WTC11 (cell line): ENCODE measurements around the gene CIBAR2. TPM values are rescaled to one million over a fixed set of nuclear protein-coding genes. Genes with fewer than 3 reads are reported as not detected.

Experiments used
- ATAC-seq: fragments of 200-7000 bp; cut with Tn5 transposase; 2 replicates; pipeline ENCODE4 v1.10.0; 2021; ENCODE audit warnings: mild to moderate bottlenecking, moderate library complexity
- CTCF ChIA-PET: fragments of 300-600 bp; sonication (Branson Sonifier 250); formaldehyde crosslinking; loops from one replicate; lab custom pipeline; 2021; ENCODE audit warnings: antibody characterized with exemption; lab: Charles Lee
- POLR2A ChIA-PET: fragments of 350-600 bp; sonication (Branson Sonifier 250); formaldehyde crosslinking; loops from one replicate; lab custom pipeline; 2021; ENCODE audit warnings: antibody characterized with exemption; lab: Charles Lee
- DNase-seq: peaks from one replicate; pipeline ENCODE4 v3.0.0; 2021; ENCODE audit warnings: low spot score
- H3K27ac Mint-ChIP-seq: 2 replicates; pipeline ENCODE4 v1.8.0; 2021; ENCODE audit warnings: mixed read lengths
- H3K27me3 Mint-ChIP-seq: 2 replicates; pipeline ENCODE4 v1.8.0; 2021; ENCODE audit warnings: low read depth, mild to moderate bottlenecking, moderate library complexity, mixed read lengths
- H3K36me3 Mint-ChIP-seq: 2 replicates; pipeline ENCODE4 v1.8.0; 2021; ENCODE audit warnings: mixed read lengths
- H3K4me1 Mint-ChIP-seq: 2 replicates; pipeline ENCODE4 v1.8.0; 2022; ENCODE audit warnings: mixed read lengths
- H3K4me3 Mint-ChIP-seq: 2 replicates; pipeline ENCODE4 v1.8.0; 2021; ENCODE audit warnings: mild to moderate bottlenecking, moderate library complexity, mixed read lengths
- H3K9me3 Mint-ChIP-seq: 2 replicates; pipeline ENCODE4 v1.8.0; 2021; ENCODE audit warnings: mixed read lengths
- CBFB ChIP-seq: sonication (generic); formaldehyde crosslinking; IDR thresholded peaks from 2 replicates; pipeline ENCODE4 v1.8.1; 2022; ENCODE audit warnings: mild to moderate bottlenecking, low read depth, missing genetic modification reagents
- ESRRA ChIP-seq: sonication (generic); formaldehyde crosslinking; IDR thresholded peaks from 2 replicates; pipeline ENCODE4 v1.8.1; 2022; ENCODE audit warnings: mild to moderate bottlenecking, missing genetic modification reagents, borderline replicate concordance
- ETV6 ChIP-seq: sonication (generic); formaldehyde crosslinking; IDR thresholded peaks from 2 replicates; pipeline ENCODE4 v1.8.1; 2022; ENCODE audit warnings: mild to moderate bottlenecking, missing genetic modification reagents
- GRHL2 ChIP-seq: fragments of 250-450 bp; sonication (Bioruptor Pico); IDR thresholded peaks from 2 replicates; pipeline ENCODE4 v1.8.0; 2022; ENCODE audit warnings: mild to moderate bottlenecking, moderate library complexity; ENCODE audit not compliant: insufficient replicate concordance, severe bottlenecking
- IRF2 ChIP-seq: sonication (generic); formaldehyde crosslinking; IDR thresholded peaks from 2 replicates; pipeline ENCODE4 v1.8.0; 2022; ENCODE audit warnings: low read depth, missing genetic modification reagents, borderline replicate concordance
- JUN ChIP-seq: sonication (generic); formaldehyde crosslinking; IDR thresholded peaks from 2 replicates; pipeline ENCODE4 v1.8.0; 2023; ENCODE audit warnings: mild to moderate bottlenecking, missing genetic modification reagents
- KAT7 ChIP-seq: sonication (generic); formaldehyde crosslinking; IDR thresholded peaks from 2 replicates; pipeline ENCODE4 v1.8.1; 2023; ENCODE audit warnings: missing genetic modification reagents, mild to moderate bottlenecking, borderline replicate concordance
- NFE2L1 ChIP-seq: sonication (generic); formaldehyde crosslinking; IDR thresholded peaks from 2 replicates; pipeline ENCODE4 v1.8.1; 2023; ENCODE audit warnings: missing genetic modification reagents
- SMAD3 ChIP-seq: sonication (generic); formaldehyde crosslinking; IDR thresholded peaks from 2 replicates; pipeline ENCODE4 v1.8.0; 2022; ENCODE audit warnings: missing genetic modification reagents, mild to moderate bottlenecking, borderline replicate concordance
- TEAD1 ChIP-seq: sonication (generic); formaldehyde crosslinking; IDR thresholded peaks from 2 replicates; pipeline ENCODE4 v1.8.0; 2022; ENCODE audit warnings: mild to moderate bottlenecking, missing genetic modification reagents
- ZBTB43 ChIP-seq: sonication (generic); formaldehyde crosslinking; IDR thresholded peaks from 2 replicates; pipeline ENCODE4 v1.8.1; 2023; ENCODE audit warnings: mild to moderate bottlenecking, missing genetic modification reagents
- ZNF532 ChIP-seq: fragments of 250-450 bp; sonication (Bioruptor Pico); IDR thresholded peaks from 2 replicates; pipeline ENCODE4 v1.9.0; 2021; ENCODE audit warnings: mild to moderate bottlenecking, borderline replicate concordance
- total RNA-seq: library from RNA; stranded (reverse); gene quantifications from 3 replicates; pipeline ENCODE4 v1.2.3, GENCODE V29; 2021
- TF ChIP-seq, protein P1 (sequence below): sonication (generic); formaldehyde crosslinking; conservative IDR thresholded peaks from 2 replicates; pipeline ENCODE4 v1.8.1; 2022; ENCODE audit warnings: mild to moderate bottlenecking, missing genetic modification reagents
- TF ChIP-seq, protein P2 (sequence below): sonication (generic); formaldehyde crosslinking; IDR thresholded peaks from 2 replicates; pipeline ENCODE4 v1.8.0; 2023; ENCODE audit warnings: mild to moderate bottlenecking, missing genetic modification reagents
- TF ChIP-seq, protein P3 (sequence below): sonication (generic); formaldehyde crosslinking; IDR thresholded peaks from 2 replicates; pipeline ENCODE4 v1.8.1; 2022; ENCODE audit warnings: missing genetic modification reagents, borderline replicate concordance
- TF ChIP-seq, protein P4 (sequence below): sonication (generic); formaldehyde crosslinking; IDR thresholded peaks from 2 replicates; pipeline ENCODE4 v1.8.1; 2023; ENCODE audit warnings: mild to moderate bottlenecking, moderate library complexity, missing genetic modification reagents

Gene CIBAR2
- total RNA-seq, 1 experiment from 2014 or later = not detected

- TF ChIP-seq, protein P1, sequence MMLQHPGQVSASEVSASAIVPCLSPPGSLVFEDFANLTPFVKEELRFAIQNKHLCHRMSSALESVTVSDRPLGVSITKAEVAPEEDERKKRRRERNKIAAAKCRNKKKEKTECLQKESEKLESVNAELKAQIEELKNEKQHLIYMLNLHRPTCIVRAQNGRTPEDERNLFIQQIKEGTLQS = no peak
- TF ChIP-seq, protein P2, sequence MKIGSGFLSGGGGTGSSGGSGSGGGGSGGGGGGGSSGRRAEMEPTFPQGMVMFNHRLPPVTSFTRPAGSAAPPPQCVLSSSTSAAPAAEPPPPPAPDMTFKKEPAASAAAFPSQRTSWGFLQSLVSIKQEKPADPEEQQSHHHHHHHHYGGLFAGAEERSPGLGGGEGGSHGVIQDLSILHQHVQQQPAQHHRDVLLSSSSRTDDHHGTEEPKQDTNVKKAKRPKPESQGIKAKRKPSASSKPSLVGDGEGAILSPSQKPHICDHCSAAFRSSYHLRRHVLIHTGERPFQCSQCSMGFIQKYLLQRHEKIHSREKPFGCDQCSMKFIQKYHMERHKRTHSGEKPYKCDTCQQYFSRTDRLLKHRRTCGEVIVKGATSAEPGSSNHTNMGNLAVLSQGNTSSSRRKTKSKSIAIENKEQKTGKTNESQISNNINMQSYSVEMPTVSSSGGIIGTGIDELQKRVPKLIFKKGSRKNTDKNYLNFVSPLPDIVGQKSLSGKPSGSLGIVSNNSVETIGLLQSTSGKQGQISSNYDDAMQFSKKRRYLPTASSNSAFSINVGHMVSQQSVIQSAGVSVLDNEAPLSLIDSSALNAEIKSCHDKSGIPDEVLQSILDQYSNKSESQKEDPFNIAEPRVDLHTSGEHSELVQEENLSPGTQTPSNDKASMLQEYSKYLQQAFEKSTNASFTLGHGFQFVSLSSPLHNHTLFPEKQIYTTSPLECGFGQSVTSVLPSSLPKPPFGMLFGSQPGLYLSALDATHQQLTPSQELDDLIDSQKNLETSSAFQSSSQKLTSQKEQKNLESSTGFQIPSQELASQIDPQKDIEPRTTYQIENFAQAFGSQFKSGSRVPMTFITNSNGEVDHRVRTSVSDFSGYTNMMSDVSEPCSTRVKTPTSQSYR = no peak
- TF ChIP-seq TEAD1 (CRISPR knock-in tag) (no peak), ZNF532 (no peak), NFE2L1 (CRISPR knock-in tag) (no peak), CBFB (no peak), IRF2 (no peak), KAT7 (no peak)
Measured at GRCh38 chr16:85065099-85065498, 47.2 kb downstream of the CIBAR2 start (continued).

- Mint-ChIP-seq H3K27me3 (no peaks in the 10 kb centered on the region), H3K9me3 (no peaks in the 10 kb centered on the region), H3K27ac (0 out of 2 replicates have a peak overlapping the region, but pooled peaks have one; percentile 19), H3K4me3 (no peak overlapping the region), H3K36me3 (no peaks in the 10 kb centered on the region), H3K4me1 (peaks cover 29% of the 10 kb centered on the region)
- DNase-seq (no peak), ATAC-seq (no peak)
- CTCF ChIA-PET = interaction anchor here (0.6 to 1.0 kb wide), 3 partner anchors 13 to 552 kb away, joined by 3 to 4 read pairs (median 3); no protein-coding TSS in a partner anchor
- no peak for TF ChIP-seq JUN (CRISPR knock-in tag)
- TF ChIP-seq, protein P3, sequence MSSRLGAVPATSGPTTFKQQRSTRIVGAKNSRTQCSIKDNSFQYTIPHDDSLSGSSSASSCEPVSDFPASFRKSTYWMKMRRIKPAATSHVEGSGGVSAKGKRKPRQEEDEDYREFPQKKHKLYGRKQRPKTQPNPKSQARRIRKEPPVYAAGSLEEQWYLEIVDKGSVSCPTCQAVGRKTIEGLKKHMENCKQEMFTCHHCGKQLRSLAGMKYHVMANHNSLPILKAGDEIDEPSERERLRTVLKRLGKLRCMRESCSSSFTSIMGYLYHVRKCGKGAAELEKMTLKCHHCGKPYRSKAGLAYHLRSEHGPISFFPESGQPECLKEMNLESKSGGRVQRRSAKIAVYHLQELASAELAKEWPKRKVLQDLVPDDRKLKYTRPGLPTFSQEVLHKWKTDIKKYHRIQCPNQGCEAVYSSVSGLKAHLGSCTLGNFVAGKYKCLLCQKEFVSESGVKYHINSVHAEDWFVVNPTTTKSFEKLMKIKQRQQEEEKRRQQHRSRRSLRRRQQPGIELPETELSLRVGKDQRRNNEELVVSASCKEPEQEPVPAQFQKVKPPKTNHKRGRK (CRISPR knock-in tag) = no peak
- no peak for TF ChIP-seq SMAD3 (CRISPR knock-in tag)
- no peak for TF ChIP-seq ETV6 (CRISPR knock-in tag)
- TF ChIP-seq ZBTB43 (CRISPR knock-in tag) = no peak
- no peak for TF ChIP-seq ESRRA (CRISPR knock-in tag)
- TF ChIP-seq GRHL2 (CRISPR knock-in tag) = no peak
- TF ChIP-seq, protein P4, sequence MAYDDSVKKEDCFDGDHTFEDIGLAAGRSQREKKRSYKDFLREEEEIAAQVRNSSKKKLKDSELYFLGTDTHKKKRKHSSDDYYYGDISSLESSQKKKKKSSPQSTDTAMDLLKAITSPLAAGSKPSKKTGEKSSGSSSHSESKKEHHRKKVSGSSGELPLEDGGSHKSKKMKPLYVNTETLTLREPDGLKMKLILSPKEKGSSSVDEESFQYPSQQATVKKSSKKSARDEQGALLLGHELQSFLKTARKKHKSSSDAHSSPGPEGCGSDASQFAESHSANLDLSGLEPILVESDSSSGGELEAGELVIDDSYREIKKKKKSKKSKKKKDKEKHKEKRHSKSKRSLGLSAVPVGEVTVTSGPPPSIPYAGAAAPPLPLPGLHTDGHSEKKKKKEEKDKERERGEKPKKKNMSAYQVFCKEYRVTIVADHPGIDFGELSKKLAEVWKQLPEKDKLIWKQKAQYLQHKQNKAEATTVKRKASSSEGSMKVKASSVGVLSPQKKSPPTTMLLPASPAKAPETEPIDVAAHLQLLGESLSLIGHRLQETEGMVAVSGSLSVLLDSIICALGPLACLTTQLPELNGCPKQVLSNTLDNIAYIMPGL = no peak
- POLR2A ChIA-PET = no interaction called here
Measured at GRCh38 chr16:85064186-85064585, 48.1 kb downstream of the CIBAR2 start.
